Placental pericyte (primary cell): ENCODE data around the gene SEMA3B. TPM values are rescaled to one million over a fixed set of nuclear protein-coding genes. Genes with fewer than 3 reads are reported as not detected.

Source experiments
- small RNA-seq: library from RNA; depleted of rRNA; stranded (forward); fragments of <200 nt; gene quantifications from one replicate; pipeline ENCODE3, GENCODE V24; 2012; ENCODE audit warnings: low replicate concordance
- total RNA-seq: library from RNA; depleted of rRNA; stranded (reverse); fragments of >200 nt; gene quantifications from 2 replicates; pipeline ENCODE4 v1.2.3, GENCODE V29; 2012

The SEMA3B gene
- total RNA-seq = 3.0 and 25.4 TPM in 2 replicates

GRCh38 chr3:50268703-50269451 lies at the start of gene SEMA3B:
Gene SEMA3B (plus strand): TSS chr3:50269147. CDS start chr3:50269241, 94 bp downstream.

GRCh38 chr3:50235716-50236483 lies 33.0 kb upstream of the SEMA3B start, which contains the start of gene GNAI2:
Gene GNAI2 (plus strand): TSS chr3:50236204. CDS start chr3:50236336, 132 bp downstream.

GRCh38 chr3:50278880-50279224 lies 9.9 kb downstream of the SEMA3B start, which contains the start of gene LSMEM2:
Gene LSMEM2 (plus strand): TSS chr3:50279087. CDS start chr3:50279114, 27 bp downstream.

GRCh38 chr3:50292159-50293078 lies 23.5 kb downstream of the SEMA3B start, which contains the start of gene IFRD2:
Gene IFRD2 (minus strand): TSS chr3:50292429. CDS start chr3:50292274, 155 bp downstream.

GRCh38 chr3:50298836-50299637 lies 30.1 kb downstream of the SEMA3B start, which contains the start of the genes HYAL3 and NAA80:
Gene HYAL3 (minus strand): TSS chr3:50299405. CDS start chr3:50295602, 3,803 bp downstream.
Gene NAA80 (minus strand): TSS chr3:50299405. CDS start chr3:50297463, 1,942 bp downstream.

GRCh38 chr3:50303013-50303815 lies 34.3 kb downstream of the SEMA3B start, which contains the start of gene HYAL1:
Gene HYAL1 (minus strand): TSS chr3:50303574. CDS start chr3:50302956, 618 bp downstream.

GRCh38 chr3:50322386-50323091 lies 53.6 kb downstream of the SEMA3B start, which contains the start of gene HYAL2:
Gene HYAL2 (minus strand): TSS chr3:50322745. CDS start chr3:50320489, 2,256 bp downstream.

Small RNA genes lying within 50 kb of the gene (small RNA-seq; reads per million reads assigned to genes)
- gene MIR5787 = not detected

Other genes with a start within 250 kb of the SEMA3B start
- 118 and 167 TPM in 2 replicates for gene RBM5, start 180.2 kb upstream of the SEMA3B start, total RNA-seq
- under 0.01 and 0.43 TPM in 2 replicates for gene SEMA3F, start 113.8 kb upstream of the SEMA3B start, total RNA-seq
- not detected in 2 replicates for gene GNAT1, start 77.5 kb upstream of the SEMA3B start, total RNA-seq
- not detected in 2 replicates for gene SLC38A3, start 63.9 kb upstream of the SEMA3B start, total RNA-seq
- gene GNAI2, start 32.9 kb upstream of the SEMA3B start, total RNA-seq = 306 and 400 TPM in 2 replicates
- not detected in 2 replicates for gene LSMEM2, start 9.9 kb downstream of the SEMA3B start, total RNA-seq
- 74.6 and 130 TPM in 2 replicates for gene IFRD2, start 23.3 kb downstream of the SEMA3B start, total RNA-seq
- 1.8 and 2.4 TPM in 2 replicates for gene HYAL3, start 30.3 kb downstream of the SEMA3B start, total RNA-seq
- gene NAA80, start 30.3 kb downstream of the SEMA3B start, total RNA-seq = 6.6 and 9.6 TPM in 2 replicates
- gene HYAL1, start 34.4 kb downstream of the SEMA3B start, total RNA-seq = 1.1 TPM in 2 replicates
- 24.9 and 78.5 TPM in 2 replicates for gene HYAL2, start 53.6 kb downstream of the SEMA3B start, total RNA-seq
- 24.5 and 28.3 TPM in 2 replicates for gene TUSC2, start 59.1 kb downstream of the SEMA3B start, total RNA-seq
- 26.9 and 30.4 TPM in 2 replicates for gene RASSF1, start 71.7 kb downstream of the SEMA3B start, total RNA-seq
- gene ZMYND10, start 76.6 kb downstream of the SEMA3B start, total RNA-seq = 0.22 and 0.86 TPM in 2 replicates
- gene NPRL2, start 81.6 kb downstream of the SEMA3B start, total RNA-seq = 17.9 and 27.3 TPM in 2 replicates
- gene CYB561D2, start 81.7 kb downstream of the SEMA3B start, total RNA-seq = 27.6 and 38.1 TPM in 2 replicates
- 85.1 and 92.9 TPM in 2 replicates for gene TMEM115, start 90.4 kb downstream of the SEMA3B start, total RNA-seq
- not detected in 2 replicates for gene CACNA2D2, start 234.5 kb downstream of the SEMA3B start, total RNA-seq